ENCODE measurements around the gene TLCD1. TPM values are rescaled to one million over a fixed set of nuclear protein-coding genes. Genes with fewer than 3 reads are reported as not detected.

The TLCD1 gene
- total RNA-seq, 4 donors from 2014 or later, result 6.9 to 25.0 (median 17.0) TPM

- H3K4me3 ChIP-seq, result no peak overlapping the region
- H3K27ac ChIP-seq, result no peak overlapping the region
- H3K36me3 ChIP-seq, result peaks cover 23% of the 10 kb centered on the region
- no peaks in the 10 kb centered on the region for H3K9me3 ChIP-seq
- TF ChIP-seq POLR2AphosphoS5 (IDR thresholded peaks at IDR 0.05), result no peak
- TF ChIP-seq EP300 (IDR thresholded peaks at IDR 0.05), result no peak
- no peak for DNase-seq (ENCODE audit: low spot score in 2 of 2)
- no peaks in the 10 kb centered on the region for H3K27me3 ChIP-seq
- peaks cover 60% of the 10 kb centered on the region for H3K4me1 ChIP-seq
- 69% methylated on average over 15 of the region's 18 CpGs for WGBS
These were observed 23.0 kb upstream of the TLCD1 start for GRCh38 chr17:28748852-28749515.

DNA sequence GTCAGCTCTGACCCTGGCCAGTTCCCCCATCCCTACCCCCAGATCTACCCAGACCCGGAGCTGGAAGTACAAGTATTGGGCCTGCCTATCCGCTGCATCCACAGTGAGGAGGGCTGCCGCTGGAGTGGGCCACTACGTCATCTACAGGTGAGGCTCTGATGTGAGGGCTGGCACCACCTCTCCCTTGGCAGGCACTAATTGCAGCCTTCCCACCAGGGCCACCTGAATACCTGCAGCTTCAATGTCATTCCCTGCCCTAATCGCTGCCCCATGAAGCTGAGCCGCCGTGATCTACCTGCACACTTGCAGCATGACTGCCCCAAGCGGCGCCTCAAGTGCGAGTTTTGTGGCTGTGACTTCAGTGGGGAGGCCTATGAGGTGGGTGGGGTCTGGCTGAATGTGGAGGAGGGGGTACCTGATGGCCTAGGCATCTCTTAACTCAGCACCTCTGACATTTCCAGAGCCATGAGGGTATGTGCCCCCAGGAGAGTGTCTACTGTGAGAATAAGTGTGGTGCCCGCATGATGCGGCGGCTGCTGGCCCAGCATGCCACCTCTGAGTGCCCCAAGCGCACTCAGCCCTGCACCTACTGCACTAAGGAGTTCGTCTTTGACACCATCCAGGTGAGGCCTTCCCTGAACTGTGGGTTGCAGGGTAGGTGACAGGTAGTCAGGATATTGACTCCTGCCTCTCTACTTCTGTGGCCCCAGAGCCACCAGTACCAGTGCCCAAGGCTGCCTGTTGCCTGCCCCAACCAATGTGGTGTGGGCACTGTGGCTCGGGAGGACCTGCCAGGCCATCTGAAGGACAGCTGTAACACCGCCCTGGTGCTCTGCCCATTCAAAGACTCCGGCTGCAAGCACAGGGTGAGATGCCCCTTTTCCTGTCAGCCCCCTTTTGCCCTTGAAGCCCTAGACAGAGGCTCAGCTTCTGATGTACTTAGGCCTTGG lies 22.0 kb upstream of the TLCD1 start:
- TF ChIP-seq EP300 (IDR thresholded peaks at IDR 0.05), result no peak
- TF ChIP-seq, protein P1, sequence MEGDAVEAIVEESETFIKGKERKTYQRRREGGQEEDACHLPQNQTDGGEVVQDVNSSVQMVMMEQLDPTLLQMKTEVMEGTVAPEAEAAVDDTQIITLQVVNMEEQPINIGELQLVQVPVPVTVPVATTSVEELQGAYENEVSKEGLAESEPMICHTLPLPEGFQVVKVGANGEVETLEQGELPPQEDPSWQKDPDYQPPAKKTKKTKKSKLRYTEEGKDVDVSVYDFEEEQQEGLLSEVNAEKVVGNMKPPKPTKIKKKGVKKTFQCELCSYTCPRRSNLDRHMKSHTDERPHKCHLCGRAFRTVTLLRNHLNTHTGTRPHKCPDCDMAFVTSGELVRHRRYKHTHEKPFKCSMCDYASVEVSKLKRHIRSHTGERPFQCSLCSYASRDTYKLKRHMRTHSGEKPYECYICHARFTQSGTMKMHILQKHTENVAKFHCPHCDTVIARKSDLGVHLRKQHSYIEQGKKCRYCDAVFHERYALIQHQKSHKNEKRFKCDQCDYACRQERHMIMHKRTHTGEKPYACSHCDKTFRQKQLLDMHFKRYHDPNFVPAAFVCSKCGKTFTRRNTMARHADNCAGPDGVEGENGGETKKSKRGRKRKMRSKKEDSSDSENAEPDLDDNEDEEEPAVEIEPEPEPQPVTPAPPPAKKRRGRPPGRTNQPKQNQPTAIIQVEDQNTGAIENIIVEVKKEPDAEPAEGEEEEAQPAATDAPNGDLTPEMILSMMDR (IDR thresholded peaks at IDR 0.05), result no peak
- TF ChIP-seq POLR2AphosphoS5 (IDR thresholded peaks at IDR 0.05), result no peak
- no peak for TF ChIP-seq POLR2A (IDR thresholded peaks at IDR 0.05)
- Histone ChIP-seq H3K9me3 (no peaks in the 10 kb centered on the region), H3K4me1 (peaks cover 67% of the 10 kb centered on the region), H3K27ac (peak overlapping the region; percentile 95), H3K4me3 (peak overlapping the region; percentile 68), H3K27me3 (no peaks in the 10 kb centered on the region), H3K36me3 (peaks cover 23% of the 10 kb centered on the region)
- DNase-seq (ENCODE audit: low spot score in 2 of 2), result no peak
- WGBS, result 81% methylated on average over 17 of the region's 18 CpGs

DNA sequence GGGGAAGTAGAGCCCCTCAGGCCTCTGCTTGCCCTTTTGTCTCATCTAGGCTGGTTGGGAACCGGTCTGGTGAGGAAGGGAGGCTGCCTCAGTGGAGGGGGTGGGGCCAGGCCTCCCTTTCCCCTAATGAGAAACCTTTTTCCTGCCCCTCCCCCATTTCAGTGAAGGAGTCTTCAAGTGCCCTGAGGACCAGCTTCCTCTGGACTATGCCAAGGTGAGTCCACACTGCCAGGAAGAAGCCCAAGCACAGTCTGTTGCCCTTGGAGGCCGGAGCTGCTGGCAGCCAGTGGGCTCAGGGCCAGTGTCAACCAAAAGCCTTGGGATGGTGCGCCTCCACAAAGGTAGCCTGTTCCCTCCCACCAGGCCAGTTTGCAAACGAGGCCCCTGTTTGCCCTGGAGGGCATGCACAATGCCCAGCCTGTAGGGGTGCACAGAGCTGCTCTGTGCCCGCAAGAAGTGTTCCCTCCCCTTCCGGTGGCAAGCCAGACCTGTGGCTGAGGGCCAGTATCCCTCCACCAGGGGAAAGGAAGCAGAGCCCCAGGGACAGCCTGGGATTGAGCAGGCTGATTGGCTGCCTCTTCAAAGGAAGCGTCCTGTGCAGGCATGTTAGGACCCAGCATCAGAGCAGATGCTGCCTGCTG lies 21.1 kb upstream of the TLCD1 start:
- H3K27me3 ChIP-seq, result no peaks in the 10 kb centered on the region
- TF ChIP-seq POLR2A (IDR thresholded peaks at IDR 0.05) (no peak), EP300 (IDR thresholded peaks at IDR 0.05) (no peak), POLR2AphosphoS5 (IDR thresholded peaks at IDR 0.05) (no peak)
- TF ChIP-seq, protein P1 (IDR thresholded peaks at IDR 0.05), result no peak
- peak overlapping the region; percentile 68 for H3K4me3 ChIP-seq
- peak in 1 of 2 donors; percentile 76 for DNase-seq (ENCODE audit: low spot score in 2 of 2)
- peaks cover 23% of the 10 kb centered on the region for H3K36me3 ChIP-seq
- H3K9me3 ChIP-seq, result no peaks in the 10 kb centered on the region
- 20% methylated on average over 5 of the region's 7 CpGs for WGBS
- peak overlapping the region; percentile 95 for H3K27ac ChIP-seq
- H3K4me1 ChIP-seq, result peaks cover 74% of the 10 kb centered on the region

DNA sequence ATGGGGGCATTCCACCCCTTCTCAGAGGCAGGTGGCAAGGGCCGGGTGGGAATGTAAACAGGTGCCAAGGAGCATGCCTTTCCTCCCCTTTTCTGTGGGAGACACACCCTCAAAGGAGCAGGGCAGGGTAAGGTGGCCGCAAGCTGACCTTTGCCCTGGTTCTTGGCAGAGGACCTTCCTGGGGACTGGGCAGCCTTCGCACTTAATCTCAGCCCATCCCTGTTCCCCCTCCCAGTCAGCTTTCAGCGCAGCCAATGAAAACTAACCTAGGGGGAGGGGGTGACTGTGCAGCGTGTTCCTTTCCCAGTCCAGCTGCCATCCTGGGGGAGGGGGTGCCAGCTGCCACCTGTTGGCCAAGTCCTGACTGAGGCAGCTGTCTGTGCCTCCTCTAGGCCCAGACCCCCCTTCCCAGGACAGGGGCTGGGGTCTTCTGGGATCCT lies 20.6 kb upstream of the TLCD1 start:
- H3K4me3 ChIP-seq, result peak overlapping the region; percentile 68
- H3K27ac ChIP-seq, result peak overlapping the region; percentile 95
- no peaks in the 10 kb centered on the region for H3K9me3 ChIP-seq
- H3K36me3 ChIP-seq, result peaks cover 23% of the 10 kb centered on the region
- no peak for DNase-seq (ENCODE audit: low spot score in 2 of 2)
- WGBS, result 23% methylated on average over 4 of the region's 5 CpGs
- no peaks in the 10 kb centered on the region for H3K27me3 ChIP-seq
- no peak for TF ChIP-seq POLR2AphosphoS5 (IDR thresholded peaks at IDR 0.05)
- TF ChIP-seq POLR2A (IDR thresholded peaks at IDR 0.05), result no peak
- TF ChIP-seq EP300 (IDR thresholded peaks at IDR 0.05), result no peak
- TF ChIP-seq, protein P1 (IDR thresholded peaks at IDR 0.05), result no peak
- H3K4me1 ChIP-seq, result peaks cover 79% of the 10 kb centered on the region

DNA sequence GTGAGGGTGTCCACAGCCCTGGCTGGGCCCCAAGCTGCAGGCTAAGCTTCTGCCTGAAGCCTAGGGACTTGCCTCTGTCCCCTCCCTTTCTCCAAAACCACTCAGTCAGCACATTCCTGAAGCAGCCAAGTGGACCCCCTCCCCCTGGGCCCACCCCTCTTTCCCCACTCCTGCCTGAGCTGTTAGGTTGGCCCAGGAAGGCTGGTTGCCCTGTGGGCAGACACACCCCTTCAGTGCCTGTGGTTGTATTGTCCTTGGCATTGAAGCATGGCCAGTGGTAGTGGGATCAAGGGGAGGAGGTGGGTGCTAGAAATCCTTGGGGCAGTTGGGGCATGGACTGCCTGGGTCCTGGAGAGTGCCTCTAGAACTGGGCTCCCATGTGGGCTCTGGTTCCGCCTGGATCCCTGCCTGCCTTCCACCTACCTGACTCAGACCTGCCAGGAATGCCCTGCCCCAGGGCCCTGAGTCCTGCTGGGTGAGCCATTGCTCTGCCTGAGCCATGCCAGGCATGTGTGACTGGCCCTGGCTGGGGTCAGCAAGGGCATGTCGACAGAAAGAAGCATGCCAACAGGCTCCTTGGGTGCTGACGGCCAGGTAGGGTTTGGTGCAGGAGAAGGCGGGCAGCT lies 19.9 kb upstream of the TLCD1 start:
- H3K4me3 ChIP-seq, result peak overlapping the region; percentile 68
- no peak for DNase-seq (ENCODE audit: low spot score in 2 of 2)
- peaks cover 87% of the 10 kb centered on the region for H3K4me1 ChIP-seq
- no peaks in the 10 kb centered on the region for H3K9me3 ChIP-seq
- peak in 1 of 3 donors; percentile 39 for TF ChIP-seq POLR2AphosphoS5 (IDR thresholded peaks at IDR 0.05)
- no peak for TF ChIP-seq EP300 (IDR thresholded peaks at IDR 0.05)
- TF ChIP-seq, protein P1 (IDR thresholded peaks at IDR 0.05), result no peak
- TF ChIP-seq POLR2A (IDR thresholded peaks at IDR 0.05), result no peak
- peak overlapping the region; percentile 95 for H3K27ac ChIP-seq
- no peaks in the 10 kb centered on the region for H3K27me3 ChIP-seq
- 37% methylated on average over 3 of the region's 4 CpGs for WGBS
- H3K36me3 ChIP-seq, result peaks cover 23% of the 10 kb centered on the region

Measured in suprapubic skin (tissue), 4 donors.